Measurements from ENCODE around the gene PSIP1. TPM values are rescaled to one million over a fixed set of nuclear protein-coding genes. Genes with fewer than 3 reads are reported as not detected.
"Not testable (repeated sequence)": the region's sequence is repeated elsewhere in the genome, so short reads cannot be mapped to it uniquely, and the experiment has no call there.

The PSIP1 gene
- total RNA-seq, 2 donors from 2014 or later = 21.4 to 21.7 TPM

- no peak overlapping the region for H3K4me3 ChIP-seq
- peaks cover 19% of the 10 kb centered on the region for H3K36me3 ChIP-seq
- DNase-seq (ENCODE audit: low spot score) = no peak
- H3K9me3 ChIP-seq = no peaks in the 10 kb centered on the region
- H3K4me1 ChIP-seq = peaks cover 0 to 4% of the 10 kb centered on the region in 2 donors
- no peak for TF ChIP-seq CTCF (IDR thresholded peaks at IDR 0.05)
- no peak overlapping the region for H3K27ac ChIP-seq
- H3K27me3 ChIP-seq = no peaks in the 10 kb centered on the region
These were observed 71.9 kb downstream of the PSIP1 start for GRCh38 chr9:15438891-15439290.

GRCh38 chr9:15433661-15434060 lies 77.1 kb downstream of the PSIP1 start:
- no peak for TF ChIP-seq CTCF (IDR thresholded peaks at IDR 0.05)
- peaks cover 0 to 14% of the 10 kb centered on the region in 2 donors for H3K4me1 ChIP-seq
- no peaks in the 10 kb centered on the region for H3K27me3 ChIP-seq
- no peak for DNase-seq (ENCODE audit: low spot score)
- no peak overlapping the region for H3K4me3 ChIP-seq
- H3K9me3 ChIP-seq = no peaks in the 10 kb centered on the region
- no peak overlapping the region for H3K27ac ChIP-seq
- H3K36me3 ChIP-seq = peaks cover 12% of the 10 kb centered on the region

- peaks cover 12% of the 10 kb centered on the region for H3K36me3 ChIP-seq
- no peak overlapping the region for H3K4me3 ChIP-seq
- H3K27ac ChIP-seq = no peak overlapping the region
- no peak for DNase-seq (ENCODE audit: low spot score)
- peaks cover 0 to 14% of the 10 kb centered on the region in 2 donors for H3K4me1 ChIP-seq
- TF ChIP-seq CTCF (IDR thresholded peaks at IDR 0.05) = no peak
- no peaks in the 10 kb centered on the region for H3K27me3 ChIP-seq
- no peaks in the 10 kb centered on the region for H3K9me3 ChIP-seq
These were observed 77.6 kb downstream of the PSIP1 start for GRCh38 chr9:15433191-15433590.

- H3K36me3 ChIP-seq = peaks cover 12% of the 10 kb centered on the region
- no peak for DNase-seq (ENCODE audit: low spot score)
- no peak overlapping the region for H3K27ac ChIP-seq
These were observed 79.6 kb downstream of the PSIP1 start for GRCh38 chr9:15430920-15431844.

GRCh38 chr9:15427702-15428101 lies 83.1 kb downstream of the PSIP1 start:
- not testable (repeated sequence) for H3K27ac ChIP-seq; H3K36me3 ChIP-seq; H3K9me3 ChIP-seq; H3K27me3 ChIP-seq; DNase-seq (ENCODE audit: low spot score); H3K4me3 ChIP-seq
- peaks cover 0 to 53% of the 10 kb centered on the region in 2 donors for H3K4me1 ChIP-seq

More at GRCh38 chr9:15430920-15431844, 79.6 kb downstream of the PSIP1 start:
- Histone ChIP-seq H3K4me3 (no peak overlapping the region), H3K4me1 (peaks cover 0 to 25% of the 10 kb centered on the region in 2 donors), H3K9me3 (no peaks in the 10 kb centered on the region), H3K27me3 (no peaks in the 10 kb centered on the region)
- no peak for TF ChIP-seq CTCF (IDR thresholded peaks at IDR 0.05)

- Histone ChIP-seq H3K4me1 (peaks cover 0 to 48% of the 10 kb centered on the region in 2 donors), H3K4me3 (no peak overlapping the region), H3K36me3 (peaks cover 8% of the 10 kb centered on the region), H3K27ac (no peak overlapping the region), H3K27me3 (no peaks in the 10 kb centered on the region), H3K9me3 (no peaks in the 10 kb centered on the region)
- DNase-seq (ENCODE audit: low spot score) = no peak
- TF ChIP-seq CTCF (IDR thresholded peaks at IDR 0.05) = no peak
These were observed 84.8 kb downstream of the PSIP1 start for GRCh38 chr9:15426019-15426418.

All from right atrium auricular region (tissue), 2 donors.